Activated naive CD8-positive, alpha-beta T cell treated with anti-CD3 and anti-CD28 coated beads for 36 hours (primary cell): ENCODE measurements around the gene RBM20. TPM values are rescaled to one million over a fixed set of nuclear protein-coding genes. Genes with fewer than 3 reads are reported as not detected.
"Not testable (repeated sequence)": the region's sequence is repeated elsewhere in the genome, so short reads cannot be mapped to it uniquely, and the experiment has no call there.

ENCODE experiments used
- DNase-seq: peaks from one replicate; pipeline ENCODE4 v3.0.0; 2021
- H3K27ac Mint-ChIP-seq: one replicate; pipeline ENCODE4 v1.8.0; 2022; ENCODE audit warnings: mild to moderate bottlenecking, moderate library complexity, mixed read lengths
- H3K27me3 Mint-ChIP-seq: one replicate; pipeline ENCODE4 v1.8.0; 2022; ENCODE audit warnings: mild to moderate bottlenecking, mixed read lengths
- H3K36me3 Mint-ChIP-seq: one replicate; pipeline ENCODE4 v1.8.0; 2021; ENCODE audit warnings: mild to moderate bottlenecking, mixed read lengths
- H3K4me1 Mint-ChIP-seq: one replicate; pipeline ENCODE4 v1.8.0; 2021; ENCODE audit warnings: mixed read lengths
- H3K4me3 Mint-ChIP-seq: one replicate; pipeline ENCODE4 v1.8.0; 2022; ENCODE audit warnings: mild to moderate bottlenecking, moderate library complexity, mixed read lengths
- H3K9me3 Mint-ChIP-seq: one replicate; pipeline ENCODE4 v1.8.0; 2022; ENCODE audit warnings: mixed read lengths
- total RNA-seq, 2 experiments: library from RNA; stranded (reverse); gene quantifications; one replicate each; pipeline ENCODE4 v1.2.3, GENCODE V29; 2021

Gene RBM20
- total RNA-seq, 2 experiments from 2014 or later, result 0.42 to 0.45 TPM

- Mint-ChIP-seq H3K4me3 (no peak overlapping the region), H3K27ac (no peak overlapping the region), H3K27me3 (peaks cover 4% of the 10 kb centered on the region), H3K9me3 (no peaks in the 10 kb centered on the region), H3K4me1 (no peaks in the 10 kb centered on the region), H3K36me3 (no peaks in the 10 kb centered on the region)
- DNase-seq, result no peak
These were observed 66.5 kb downstream of the RBM20 start for GRCh38 chr10:110710621-110711020.

GRCh38 chr10:110711382-110711781 is 67.2 kb downstream of the RBM20 start:
- DNase-seq, result no peak

GRCh38 chr10:110714356-110714755 is 70.2 kb downstream of the RBM20 start:
- H3K27ac Mint-ChIP-seq, result no peak overlapping the region
- no peaks in the 10 kb centered on the region for H3K4me1 Mint-ChIP-seq
- no peaks in the 10 kb centered on the region for H3K9me3 Mint-ChIP-seq
- H3K4me3 Mint-ChIP-seq, result no peak overlapping the region
- no peak for DNase-seq
- no peaks in the 10 kb centered on the region for H3K27me3 Mint-ChIP-seq
- no peaks in the 10 kb centered on the region for H3K36me3 Mint-ChIP-seq

More at GRCh38 chr10:110711382-110711781, 67.2 kb downstream of the RBM20 start:
- Mint-ChIP-seq H3K9me3 (no peaks in the 10 kb centered on the region), H3K36me3 (no peaks in the 10 kb centered on the region), H3K27ac (no peak overlapping the region), H3K4me1 (no peaks in the 10 kb centered on the region), H3K27me3 (peaks cover 4% of the 10 kb centered on the region), H3K4me3 (no peak overlapping the region)

- Mint-ChIP-seq H3K9me3 (no peaks in the 10 kb centered on the region), H3K27me3 (no peaks in the 10 kb centered on the region), H3K27ac (no peak overlapping the region), H3K36me3 (no peaks in the 10 kb centered on the region), H3K4me1 (peaks cover 8% of the 10 kb centered on the region), H3K4me3 (no peak overlapping the region)
- no peak for DNase-seq
These were observed 73.8 kb downstream of the RBM20 start for GRCh38 chr10:110717781-110718589.

GRCh38 chr10:110721406-110722038 is 77.4 kb downstream of the RBM20 start:
- H3K4me3 Mint-ChIP-seq, result no peak overlapping the region
- no peak overlapping the region for H3K27ac Mint-ChIP-seq
- H3K4me1 Mint-ChIP-seq, result peaks cover 37% of the 10 kb centered on the region
- no peak for DNase-seq
- no peaks in the 10 kb centered on the region for H3K27me3 Mint-ChIP-seq
- no peaks in the 10 kb centered on the region for H3K36me3 Mint-ChIP-seq
- no peaks in the 10 kb centered on the region for H3K9me3 Mint-ChIP-seq

GRCh38 chr10:110723224-110723891 is 79.2 kb downstream of the RBM20 start:
- DNase-seq, result no peak
- no peaks in the 10 kb centered on the region for H3K9me3 Mint-ChIP-seq
- no peaks in the 10 kb centered on the region for H3K27me3 Mint-ChIP-seq
- no peak overlapping the region for H3K27ac Mint-ChIP-seq
- H3K4me3 Mint-ChIP-seq, result no peak overlapping the region
- H3K4me1 Mint-ChIP-seq, result peaks cover 37% of the 10 kb centered on the region
- no peaks in the 10 kb centered on the region for H3K36me3 Mint-ChIP-seq

- Mint-ChIP-seq H3K36me3 (no peaks in the 10 kb centered on the region), H3K27me3 (no peaks in the 10 kb centered on the region), H3K4me1 (peaks cover 37% of the 10 kb centered on the region), H3K9me3 (no peaks in the 10 kb centered on the region), H3K27ac (no peak overlapping the region), H3K4me3 (no peak overlapping the region)
- DNase-seq, result no peak
These were observed 80.2 kb downstream of the RBM20 start for GRCh38 chr10:110724116-110724921.

GRCh38 chr10:110724937-110725336 is 80.8 kb downstream of the RBM20 start:
- DNase-seq, result no peak
- Mint-ChIP-seq H3K4me3 (no peak overlapping the region), H3K4me1 (peaks cover 37% of the 10 kb centered on the region)

GRCh38 chr10:110725801-110726630 is 81.9 kb downstream of the RBM20 start:
- no peaks in the 10 kb centered on the region for H3K36me3 Mint-ChIP-seq
- H3K9me3 Mint-ChIP-seq, result no peaks in the 10 kb centered on the region
- no peak for DNase-seq
- H3K27me3 Mint-ChIP-seq, result no peaks in the 10 kb centered on the region
- no peak overlapping the region for H3K4me3 Mint-ChIP-seq
- no peak overlapping the region for H3K27ac Mint-ChIP-seq
- H3K4me1 Mint-ChIP-seq, result peaks cover 37% of the 10 kb centered on the region

More at GRCh38 chr10:110724937-110725336, 80.8 kb downstream of the RBM20 start:
- no peak overlapping the region for H3K27ac Mint-ChIP-seq
- H3K36me3 Mint-ChIP-seq, result no peaks in the 10 kb centered on the region
- H3K9me3 Mint-ChIP-seq, result no peaks in the 10 kb centered on the region
- H3K27me3 Mint-ChIP-seq, result no peaks in the 10 kb centered on the region

GRCh38 chr10:110727785-110728184 is 83.6 kb downstream of the RBM20 start:
- H3K4me3 Mint-ChIP-seq, H3K36me3 Mint-ChIP-seq, H3K27ac Mint-ChIP-seq, H3K27me3 Mint-ChIP-seq, H3K9me3 Mint-ChIP-seq, DNase-seq: not testable (repeated sequence)
- H3K4me1 Mint-ChIP-seq, result peaks cover 29% of the 10 kb centered on the region

GRCh38 chr10:110730345-110731050 is 86.4 kb downstream of the RBM20 start:
- Mint-ChIP-seq H3K36me3 (no peaks in the 10 kb centered on the region), H3K4me3 (no peak overlapping the region), H3K27me3 (peaks cover 19% of the 10 kb centered on the region), H3K4me1 (peaks cover 7% of the 10 kb centered on the region), H3K9me3 (no peaks in the 10 kb centered on the region), H3K27ac (no peak overlapping the region)
- DNase-seq, result no peak

GRCh38 chr10:110733218-110733952 is 89.2 kb downstream of the RBM20 start:
- H3K4me3 Mint-ChIP-seq, result no peak overlapping the region
- no peaks in the 10 kb centered on the region for H3K36me3 Mint-ChIP-seq
- no peak for DNase-seq
- peaks cover 20% of the 10 kb centered on the region for H3K27me3 Mint-ChIP-seq
- no peak overlapping the region for H3K27ac Mint-ChIP-seq
- H3K9me3 Mint-ChIP-seq, result no peaks in the 10 kb centered on the region
- no peaks in the 10 kb centered on the region for H3K4me1 Mint-ChIP-seq

GRCh38 chr10:110735620-110736027 is 91.5 kb downstream of the RBM20 start:
- H3K9me3 Mint-ChIP-seq, result no peaks in the 10 kb centered on the region
- no peak for DNase-seq
- H3K4me3 Mint-ChIP-seq, result no peak overlapping the region
- no peak overlapping the region for H3K27ac Mint-ChIP-seq
- H3K36me3 Mint-ChIP-seq, result no peaks in the 10 kb centered on the region
- peaks cover 4% of the 10 kb centered on the region for H3K4me1 Mint-ChIP-seq
- H3K27me3 Mint-ChIP-seq, result peaks cover 20% of the 10 kb centered on the region
